Activated T-cell treated with anti-CD3 and anti-CD28 coated beads, Interleukin-2, amount 50 U/mL, for 1 hour (primary cell): ENCODE measurements around the gene MPND.

Experiments
- DNase-seq: peaks from one replicate; pipeline ENCODE4 v3.0.0-alpha.2; 2020

MPND gene

GRCh38 chr19:4367781-4368127 lies 24.4 kb downstream of the MPND start:
- DNase-seq, result no peak

GRCh38 chr19:4368128-4368820 lies 24.9 kb downstream of the MPND start:
- DNase-seq, result no peak

GRCh38 chr19:4369109-4369887 lies 25.9 kb downstream of the MPND start:
- peak; percentile 61 for DNase-seq

GRCh38 chr19:4369888-4370260 lies 26.5 kb downstream of the MPND start:
- peak; percentile 80 for DNase-seq

- DNase-seq, result no peak
Observed at GRCh38 chr19:4370418-4371041, 27.2 kb downstream of the MPND start.

GRCh38 chr19:4371247-4372164 lies 28.1 kb downstream of the MPND start:
- DNase-seq, result no peak

- DNase-seq, result no peak
Observed at GRCh38 chr19:4372165-4373012, 29.0 kb downstream of the MPND start.

- no peak for DNase-seq
Observed at GRCh38 chr19:4373013-4373367, 29.6 kb downstream of the MPND start.

- no peak for DNase-seq
Observed at GRCh38 chr19:4373601-4374497, 30.5 kb downstream of the MPND start.

GRCh38 chr19:4374498-4375163 lies 31.3 kb downstream of the MPND start:
- no peak for DNase-seq

- no peak for DNase-seq
Observed at GRCh38 chr19:4375164-4376027, 32.0 kb downstream of the MPND start.

- no peak for DNase-seq
Observed at GRCh38 chr19:4376028-4376670, 32.8 kb downstream of the MPND start.

GRCh38 chr19:4376671-4376990 lies 33.3 kb downstream of the MPND start:
- DNase-seq, result no peak

- DNase-seq, result no peak
Observed at GRCh38 chr19:4376991-4377781, 33.8 kb downstream of the MPND start.

- DNase-seq, result no peak
Observed at GRCh38 chr19:4378886-4379285, 35.5 kb downstream of the MPND start.

- DNase-seq, result peak; percentile 35
Observed at GRCh38 chr19:4379383-4380253, 36.3 kb downstream of the MPND start.

- peak; percentile 73 for DNase-seq
Observed at GRCh38 chr19:4380254-4380727, 36.9 kb downstream of the MPND start.
